GM11168 (cell line): ENCODE measurements around the gene EFNA4.

ENCODE experiments used
- in situ Hi-C: fragments of 300-500 bp; cut with MboI; formaldehyde crosslinking; loops from one replicate; pipeline ENCODE4 v1.12.0; 2022; ENCODE audit warnings: low sequenced_read_pairs; ENCODE audit not compliant: unreplicated experiment

The EFNA4 gene

DNA sequence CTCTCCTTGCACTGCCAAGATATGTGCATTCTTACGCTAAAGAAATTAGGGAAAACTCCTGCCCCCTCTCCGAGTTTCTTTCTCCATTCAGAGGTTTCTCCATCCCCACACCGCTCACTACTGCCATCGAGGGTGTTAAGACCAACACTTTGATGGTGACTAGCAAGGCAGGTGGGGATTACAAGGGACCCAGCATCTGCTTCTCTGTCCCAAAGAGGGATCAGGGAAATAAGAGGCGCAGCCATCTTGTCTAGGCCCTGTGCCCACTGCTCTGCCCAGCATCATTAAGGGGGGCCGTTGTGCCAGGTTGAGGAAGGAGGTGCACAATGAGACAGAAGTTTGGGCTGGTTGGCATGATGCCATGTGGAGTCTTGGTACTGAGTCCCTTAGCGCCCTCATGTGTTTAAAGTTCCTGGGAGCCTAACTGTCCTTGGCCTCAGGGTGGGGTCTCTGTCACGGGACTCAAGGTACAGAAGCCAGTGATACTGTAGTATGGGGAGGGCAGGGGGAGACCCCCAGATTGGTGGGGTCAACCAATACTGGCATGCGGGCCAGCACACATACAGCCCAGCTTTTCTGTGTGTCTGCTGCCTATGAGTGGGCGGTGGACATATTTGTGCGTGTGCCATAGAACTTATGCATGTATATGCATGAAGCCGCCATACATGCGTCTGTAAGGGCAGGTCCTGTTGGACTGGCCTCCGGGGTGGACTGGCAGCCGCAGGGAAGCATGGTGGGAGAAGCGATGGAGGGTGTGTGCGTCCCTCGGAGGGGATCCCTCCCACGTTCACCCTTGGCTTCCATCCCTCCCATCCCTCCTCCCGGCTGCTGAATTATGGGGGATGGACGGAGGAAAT, 20.6 kb downstream of the EFNA4 start:
- in situ Hi-C loops, result no loop called here

DNA sequence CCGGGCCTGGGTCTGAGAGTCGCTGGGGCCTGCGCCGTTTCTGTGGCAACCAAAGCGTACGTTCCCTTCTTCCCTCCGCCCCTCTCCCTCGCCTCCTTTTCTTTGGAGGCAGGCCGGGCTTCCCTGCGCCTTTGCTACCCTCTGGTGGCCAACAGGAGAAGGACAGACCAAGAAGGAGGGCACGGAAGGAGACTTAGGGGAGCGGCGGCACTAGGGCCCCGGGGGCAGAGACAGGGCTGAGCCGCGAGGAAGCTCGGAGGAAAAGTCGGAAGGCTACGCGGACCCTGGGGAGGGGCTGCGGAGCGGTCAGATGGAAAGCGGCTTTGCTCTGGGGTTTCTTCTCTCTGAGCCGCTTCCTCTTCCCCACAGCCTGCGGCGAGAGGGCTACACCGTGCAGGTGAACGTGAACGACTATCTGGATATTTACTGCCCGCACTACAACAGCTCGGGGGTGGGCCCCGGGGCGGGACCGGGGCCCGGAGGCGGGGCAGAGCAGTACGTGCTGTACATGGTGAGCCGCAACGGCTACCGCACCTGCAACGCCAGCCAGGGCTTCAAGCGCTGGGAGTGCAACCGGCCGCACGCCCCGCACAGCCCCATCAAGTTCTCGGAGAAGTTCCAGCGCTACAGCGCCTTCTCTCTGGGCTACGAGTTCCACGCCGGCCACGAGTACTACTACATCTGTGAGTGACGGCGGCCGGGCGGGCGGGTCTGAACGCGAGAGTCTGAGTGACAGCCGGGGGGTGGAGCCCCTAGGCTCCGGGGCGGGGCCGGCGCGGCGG, 21.4 kb downstream of the EFNA4 start:
- in situ Hi-C loops, result no loop called here

DNA sequence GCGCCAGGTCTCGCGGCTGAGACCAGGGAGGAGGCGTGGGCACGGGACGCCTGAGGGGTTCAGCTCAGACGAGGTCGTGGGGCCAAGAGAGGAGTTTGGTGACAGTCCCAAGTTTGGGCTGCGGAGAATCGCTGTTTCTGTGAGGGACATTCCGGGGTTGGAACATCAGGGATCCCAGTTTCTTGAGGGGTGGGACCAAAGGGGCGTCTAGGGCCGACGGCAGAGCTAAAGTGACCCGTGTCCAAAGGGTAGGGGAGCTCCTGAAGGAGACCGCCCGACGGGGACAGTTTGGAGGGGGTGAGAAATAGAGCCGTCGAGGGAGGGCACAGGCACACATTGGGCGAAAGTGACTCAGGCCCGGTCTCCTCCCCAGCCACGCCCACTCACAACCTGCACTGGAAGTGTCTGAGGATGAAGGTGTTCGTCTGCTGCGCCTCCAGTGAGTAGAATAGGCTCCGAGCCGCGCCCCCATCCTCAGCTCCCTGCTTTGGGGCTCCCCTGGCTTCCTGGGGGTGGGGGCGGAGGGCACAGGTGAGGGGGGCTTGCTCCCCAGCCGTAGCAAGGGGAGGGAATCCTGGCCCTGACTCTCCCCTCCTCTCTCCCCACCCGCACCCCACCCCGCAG, 22.1 kb downstream of the EFNA4 start:
- in situ Hi-C loops, result no loop called here

DNA sequence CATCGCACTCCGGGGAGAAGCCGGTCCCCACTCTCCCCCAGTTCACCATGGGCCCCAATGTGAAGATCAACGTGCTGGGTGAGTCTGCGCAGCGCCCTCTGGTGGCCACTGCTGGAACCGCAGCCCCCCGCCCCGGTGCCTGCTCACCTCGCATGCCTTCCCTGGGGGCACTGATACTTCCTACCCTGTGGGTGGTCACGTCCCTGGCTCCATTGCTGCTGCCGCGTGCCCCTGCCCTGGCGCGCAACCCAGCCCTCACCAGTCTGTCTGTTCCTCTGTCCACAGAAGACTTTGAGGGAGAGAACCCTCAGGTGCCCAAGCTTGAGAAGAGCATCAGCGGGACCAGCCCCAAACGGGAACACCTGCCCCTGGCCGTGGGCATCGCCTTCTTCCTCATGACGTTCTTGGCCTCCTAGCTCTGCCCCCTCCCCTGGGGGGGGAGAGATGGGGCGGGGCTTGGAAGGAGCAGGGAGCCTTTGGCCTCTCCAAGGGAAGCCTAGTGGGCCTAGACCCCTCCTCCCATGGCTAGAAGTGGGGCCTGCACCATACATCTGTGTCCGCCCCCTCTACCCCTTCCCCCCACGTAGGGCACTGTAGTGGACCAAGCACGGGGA, 22.7 kb downstream of the EFNA4 start:
- in situ Hi-C loops, result no loop called here

DNA sequence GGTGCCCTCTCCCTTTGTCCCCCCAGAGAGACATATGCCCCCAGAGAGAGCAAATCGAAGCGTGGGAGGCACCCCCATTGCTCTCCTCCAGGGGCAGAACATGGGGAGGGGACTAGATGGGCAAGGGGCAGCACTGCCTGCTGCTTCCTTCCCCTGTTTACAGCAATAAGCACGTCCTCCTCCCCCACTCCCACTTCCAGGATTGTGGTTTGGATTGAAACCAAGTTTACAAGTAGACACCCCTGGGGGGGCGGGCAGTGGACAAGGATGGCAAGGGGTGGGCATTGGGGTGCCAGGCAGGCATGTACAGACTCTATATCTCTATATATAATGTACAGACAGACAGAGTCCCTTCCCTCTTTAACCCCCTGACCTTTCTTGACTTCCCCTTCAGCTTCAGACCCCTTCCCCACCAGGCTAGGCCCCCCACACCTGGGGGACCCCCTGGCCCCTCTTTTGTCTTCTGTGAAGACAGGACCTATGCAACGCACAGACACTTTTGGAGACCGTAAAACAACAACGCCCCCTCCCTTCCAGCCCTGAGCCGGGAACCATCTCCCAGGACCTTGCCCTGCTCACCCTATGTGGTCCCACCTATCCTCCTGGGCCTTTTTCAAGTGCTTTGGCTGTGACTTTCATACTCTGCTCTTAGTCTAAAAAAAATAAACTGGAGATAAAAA, 23.5 kb downstream of the EFNA4 start:
- in situ Hi-C loops, result no loop called here

DNA sequence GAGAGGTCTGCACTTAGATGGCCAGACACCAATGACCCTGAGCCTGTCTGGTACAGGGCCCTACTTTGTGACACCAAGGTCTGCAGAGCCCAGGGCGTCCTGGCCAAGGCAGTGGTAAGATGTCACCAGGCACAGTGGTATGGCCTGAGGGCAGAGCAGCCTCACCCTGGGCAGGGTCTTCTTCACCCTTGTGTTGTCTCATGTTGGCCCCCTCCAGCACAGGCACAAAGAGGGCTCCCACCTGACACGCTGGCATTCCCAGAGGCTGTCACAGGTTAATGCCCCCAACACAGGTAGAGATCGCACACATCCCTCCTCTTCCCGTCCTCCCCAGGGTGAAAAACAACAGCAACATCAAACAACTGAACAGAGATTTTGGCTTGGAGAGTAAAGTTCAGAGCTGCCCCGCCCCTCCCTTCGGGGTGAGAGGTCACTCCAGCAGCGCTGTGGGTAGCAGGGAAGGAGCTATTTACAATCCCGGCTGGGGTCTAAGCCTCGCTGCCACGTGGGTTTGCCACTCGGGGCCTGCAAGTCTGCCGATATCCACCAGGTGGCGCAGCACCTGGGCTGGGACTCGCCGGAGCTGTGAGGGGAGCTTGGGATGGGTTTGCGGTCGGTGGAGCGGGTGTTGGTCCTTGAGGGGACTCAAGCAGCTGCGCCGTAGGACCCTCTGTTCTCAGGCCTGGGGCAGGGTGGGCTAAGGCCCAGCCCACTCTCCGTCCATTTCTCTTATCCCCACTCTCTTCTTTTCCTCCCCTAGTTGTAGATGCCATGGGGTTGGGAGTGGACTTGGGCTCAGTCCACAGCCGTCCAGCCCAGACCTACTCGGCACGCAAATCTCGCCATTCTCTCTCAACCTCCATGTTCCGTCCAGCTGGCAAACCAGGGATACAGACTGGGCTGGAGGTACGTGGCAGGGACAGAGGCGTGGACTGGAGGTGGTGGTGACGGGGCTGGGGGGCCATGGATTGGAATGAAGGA, 27.8 kb downstream of the EFNA4 start:
- in situ Hi-C loops, result loop anchor here (5.0 kb wide), 1 partner anchor 76 kb away; no protein-coding TSS in a partner anchor

DNA sequence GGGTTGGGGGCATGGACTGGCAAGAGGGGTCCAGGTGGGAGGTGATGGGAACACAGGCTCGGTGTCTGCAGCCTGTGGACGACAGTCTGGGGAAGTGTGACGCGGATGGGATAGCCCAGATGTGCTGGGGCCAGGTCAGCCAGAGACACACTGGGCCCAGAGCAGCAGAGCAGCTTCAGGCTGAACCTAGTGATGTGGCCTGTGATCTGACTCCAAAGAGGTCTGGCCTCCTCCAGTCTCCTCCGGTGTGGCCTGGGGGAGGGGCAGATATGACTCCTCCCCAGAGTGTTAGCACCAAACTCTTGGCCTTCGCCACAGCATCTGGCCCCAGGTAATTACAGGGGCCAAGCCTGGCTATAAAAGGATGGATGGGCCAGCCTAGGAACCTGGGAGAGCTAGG, 28.6 kb downstream of the EFNA4 start:
- in situ Hi-C loops, result loop anchor here (5.0 kb wide), 1 partner anchor 75 kb away; no protein-coding TSS in a partner anchor

DNA sequence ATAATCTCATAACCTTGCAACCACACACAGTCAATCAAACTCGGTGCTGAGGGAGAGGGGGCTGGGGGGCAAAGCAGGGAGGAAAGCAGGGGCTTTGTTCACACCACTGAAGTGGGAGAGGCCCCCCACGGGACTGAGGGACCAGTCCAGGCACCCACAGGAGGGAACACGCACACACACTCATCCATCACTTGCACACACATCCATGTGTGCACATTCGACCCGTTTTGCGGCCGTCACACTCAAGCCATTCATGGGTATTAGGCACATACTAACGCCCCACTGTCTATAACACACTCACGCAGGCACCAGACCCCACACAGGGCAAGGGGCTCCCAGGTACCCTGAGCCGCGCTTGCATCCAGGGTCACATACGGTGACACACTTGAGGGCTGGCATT, 29.1 kb downstream of the EFNA4 start:
- in situ Hi-C loops, result loop anchor here (5.0 kb wide), 1 partner anchor 75 kb away; no protein-coding TSS in a partner anchor

DNA sequence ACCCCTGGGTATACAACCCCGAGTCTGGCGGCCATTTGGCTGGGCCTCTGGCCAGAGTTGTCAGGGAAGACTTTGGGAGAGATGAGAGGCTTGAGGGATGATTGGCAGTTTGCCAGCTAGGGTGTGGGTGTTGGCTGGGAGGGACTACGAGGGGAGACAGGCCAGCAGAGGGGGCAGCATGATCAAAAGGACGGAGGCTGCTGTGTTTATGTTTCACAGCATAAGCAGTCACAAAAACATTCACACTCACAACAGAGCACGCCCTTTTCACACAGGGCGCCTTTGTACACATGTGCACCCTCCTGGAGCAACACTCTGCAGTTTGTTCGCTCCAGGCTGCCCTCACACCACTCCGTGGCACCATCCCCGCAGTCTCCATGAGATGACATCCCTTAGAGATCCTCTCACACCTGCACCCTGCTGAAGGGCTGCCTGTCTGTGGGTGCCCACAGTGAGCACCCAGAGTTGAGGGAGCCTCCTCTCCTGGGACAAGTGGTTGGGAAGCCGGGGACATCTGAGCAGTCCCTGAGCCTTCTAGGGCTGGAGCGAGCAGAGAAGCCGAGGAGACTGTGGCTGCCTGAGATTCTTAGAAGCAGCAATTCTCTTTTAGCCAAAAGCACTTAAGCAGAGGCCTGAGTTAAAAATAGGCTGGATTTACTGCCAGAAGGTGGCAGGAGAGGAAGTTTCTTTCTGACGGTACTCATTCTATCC, 30.5 kb downstream of the EFNA4 start:
- in situ Hi-C loops, result loop anchor here (5.0 kb wide), 1 partner anchor 73 kb away; no protein-coding TSS in a partner anchor

DNA sequence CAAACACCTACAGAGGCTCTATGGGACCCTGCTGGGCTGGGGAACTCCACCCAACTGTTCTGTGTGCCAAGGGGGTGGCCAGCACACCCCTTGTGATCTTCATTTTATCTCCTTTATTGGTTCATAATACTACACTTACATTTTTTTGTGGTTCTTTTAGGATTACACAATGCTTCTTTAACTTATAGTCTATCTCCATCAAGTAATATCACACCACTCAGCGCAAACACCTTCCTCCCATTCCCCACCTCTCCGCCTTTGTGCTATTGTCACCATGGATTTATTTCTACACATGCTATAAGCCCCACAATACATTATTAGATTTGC, 31.0 kb downstream of the EFNA4 start:
- in situ Hi-C loops, result loop anchor here (5.0 kb wide), 1 partner anchor 73 kb away; no protein-coding TSS in a partner anchor

DNA sequence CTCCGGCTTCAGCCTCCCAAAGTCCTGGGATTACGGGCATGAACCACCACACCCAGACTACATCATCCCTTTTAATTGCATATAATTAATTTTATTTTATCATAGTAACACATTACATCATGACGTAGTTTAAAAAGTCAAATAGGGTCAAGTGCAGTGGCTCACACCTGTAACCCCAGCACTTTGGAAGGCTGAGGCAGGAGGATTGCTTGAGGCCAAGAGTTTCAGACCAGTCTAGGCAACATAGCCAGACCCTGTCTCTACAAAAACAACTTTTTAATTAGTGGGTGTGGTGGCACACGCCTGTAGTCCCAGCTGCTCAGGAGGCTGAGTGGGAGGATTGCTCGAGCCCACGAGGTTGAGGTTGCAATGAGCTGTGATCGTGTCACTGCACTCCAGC, 35.8 kb downstream of the EFNA4 start:
- in situ Hi-C loops, result no loop called here

DNA sequence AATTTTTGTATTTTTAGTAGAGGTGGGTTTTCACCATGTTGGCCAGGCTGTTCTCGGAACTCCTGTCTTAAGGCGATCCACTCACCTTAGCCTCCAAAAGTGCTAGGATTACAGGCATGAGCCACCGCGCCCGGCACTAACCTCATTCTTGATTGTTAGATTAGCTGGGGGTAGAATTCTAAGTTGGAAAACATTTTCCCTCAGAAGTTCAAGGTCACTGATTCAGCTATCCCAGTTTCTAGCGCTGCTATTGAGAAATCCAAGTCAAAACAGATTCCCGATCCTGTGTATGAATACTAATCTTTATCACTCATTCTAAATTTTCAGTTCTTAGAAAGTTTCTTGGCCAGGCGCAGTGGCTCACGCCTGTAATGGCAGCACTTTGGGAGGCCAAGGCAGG, 39.8 kb downstream of the EFNA4 start:
- in situ Hi-C loops, result no loop called here

DNA sequence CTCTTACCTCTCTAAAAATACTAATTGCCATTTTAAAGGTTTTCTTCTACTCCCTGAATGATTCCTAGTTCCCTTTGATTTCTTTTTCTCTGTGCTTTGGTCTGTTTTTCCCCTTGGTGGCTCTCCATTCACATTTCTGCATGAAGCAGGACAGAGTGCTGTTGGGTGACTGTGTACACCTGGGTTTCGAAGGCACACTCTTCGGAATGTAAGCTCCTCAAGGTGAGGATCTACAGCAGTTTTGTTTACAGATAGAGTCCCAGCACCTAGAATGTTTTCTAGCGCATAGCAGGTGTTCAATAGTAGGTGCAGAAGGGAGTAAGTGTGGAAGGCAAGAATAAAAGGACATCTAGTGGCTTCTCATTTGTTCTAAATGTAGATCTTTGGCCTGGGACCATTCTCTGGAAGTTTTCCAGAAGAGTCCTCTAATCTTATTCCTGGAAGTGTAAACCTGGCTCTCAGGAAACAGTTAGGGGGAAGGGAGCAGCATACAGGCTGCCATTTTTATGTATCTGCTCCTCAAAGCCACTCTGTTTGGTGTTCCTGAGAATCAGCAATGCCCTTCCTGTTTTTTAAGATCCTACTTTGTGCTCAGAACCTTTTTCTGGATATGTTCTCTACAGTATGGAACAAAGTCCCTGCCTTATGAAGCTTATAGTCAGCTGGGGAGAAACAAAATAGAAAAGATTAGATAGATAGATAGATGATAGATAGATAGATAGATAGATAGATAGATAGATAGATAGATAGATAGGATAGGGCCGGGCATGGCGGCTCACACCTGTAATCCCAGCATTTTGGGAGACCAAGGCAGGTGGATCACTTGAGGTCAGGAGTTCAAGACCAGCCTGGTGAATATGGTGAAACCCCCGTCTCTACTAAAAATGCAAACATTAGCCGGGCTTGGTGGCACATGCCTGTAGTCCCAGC, 41.3 kb downstream of the EFNA4 start:
- in situ Hi-C loops, result no loop called here

DNA sequence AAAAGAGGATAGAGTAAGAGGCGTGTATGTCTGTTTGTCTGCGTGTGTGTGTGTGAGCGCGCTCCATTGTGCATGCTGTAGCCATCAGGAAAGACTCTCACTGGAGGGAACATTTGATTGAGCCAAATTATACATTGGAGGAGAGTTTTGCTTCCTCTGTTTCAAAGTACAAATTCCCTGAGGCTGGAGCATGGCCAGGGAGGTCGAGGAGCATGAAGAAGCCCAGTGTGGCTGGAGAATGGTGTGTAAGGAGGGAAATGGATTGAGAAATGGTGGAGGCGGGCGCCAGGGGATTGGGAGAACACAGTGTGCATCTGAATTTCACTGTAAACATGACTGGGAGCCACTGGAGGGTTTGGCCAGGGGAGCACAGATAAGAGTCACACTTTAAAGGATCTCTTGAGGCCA, 42.1 kb downstream of the EFNA4 start:
- in situ Hi-C loops, result no loop called here

DNA sequence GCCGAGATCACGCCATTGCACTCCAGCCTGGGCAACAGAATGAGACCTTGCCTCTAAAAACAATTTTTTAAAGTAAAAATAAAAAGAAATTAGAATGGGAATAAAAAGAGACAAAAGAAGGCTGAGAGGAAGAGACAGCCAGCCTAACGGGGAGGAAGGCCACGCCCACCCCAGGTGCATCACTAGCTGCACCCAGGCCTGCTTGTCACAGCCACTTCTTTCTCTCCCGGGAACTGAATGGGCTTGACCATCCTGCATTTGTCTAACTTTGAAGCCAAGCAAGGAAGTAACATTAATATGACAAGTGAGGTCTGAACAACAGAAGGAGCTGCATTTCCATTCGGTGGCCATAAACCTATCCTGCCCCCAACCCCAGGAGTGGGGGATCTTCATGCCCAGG, 43.3 kb downstream of the EFNA4 start:
- in situ Hi-C loops, result no loop called here

DNA sequence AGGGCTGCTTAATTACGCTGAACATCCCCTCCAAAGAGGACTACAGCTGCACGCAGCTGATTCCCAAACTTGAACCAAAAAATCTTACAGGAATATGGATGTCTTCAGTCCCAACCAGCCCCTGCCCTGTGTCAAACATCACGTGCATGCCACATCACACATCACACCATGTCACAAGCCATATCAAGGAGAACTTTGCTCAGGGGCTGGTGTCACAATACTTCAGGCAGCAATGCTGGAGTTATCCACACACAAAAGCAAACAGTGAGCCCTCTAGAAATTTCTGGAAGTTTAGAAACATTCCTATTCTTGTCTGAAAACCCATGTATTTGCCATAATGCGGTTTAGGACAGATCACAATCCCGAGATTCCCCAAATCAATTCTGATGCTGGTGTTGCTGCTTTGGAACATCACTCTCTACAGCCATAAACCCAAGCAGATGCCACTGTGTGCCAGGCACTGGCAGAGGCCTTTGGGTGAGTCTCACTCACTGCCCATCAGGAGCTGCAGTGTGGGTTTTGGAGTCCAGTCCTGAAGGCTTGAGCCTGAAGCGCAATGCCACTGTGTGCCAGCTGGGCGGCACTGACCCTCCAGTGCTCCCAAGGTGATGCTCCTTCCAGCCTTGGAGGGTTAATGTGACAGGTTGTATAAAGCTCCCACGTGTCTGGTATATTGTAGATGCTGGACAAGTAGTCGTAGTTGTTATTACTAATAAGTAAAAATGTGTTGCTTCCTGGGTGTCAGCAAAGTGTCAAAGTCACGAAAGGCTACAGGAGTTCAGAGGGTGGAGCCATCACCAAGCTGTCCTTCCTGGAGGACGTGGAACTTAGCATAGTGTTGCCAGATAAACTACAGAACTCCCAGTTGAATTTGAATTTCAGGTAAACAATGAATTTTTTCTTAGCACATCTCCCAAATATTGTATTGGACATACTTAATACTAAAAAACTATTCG, 44.0 kb downstream of the EFNA4 start:
- in situ Hi-C loops, result no loop called here
